Adrenal gland (tissue), 12 donors: Measurements from ENCODE around the gene LMF1. TPM values are rescaled to one million over a fixed set of nuclear protein-coding genes. Genes with fewer than 3 reads are reported as not detected.

Experiments used
- DNase-seq, 7 donors: peaks; one replicate each; pipeline ENCODE4 v3.0.0-alpha.2; 2019 to 2020
- H3K27ac ChIP-seq, 5 donors: fragments of 200-600 bp; sonication (generic) in 4 of 5; 1 replicate in 3 of 5; 2 replicates in 2 of 5; pipeline versions ENCODE4 v1.5.1 to v1.8.0; 2016 to 2020; ENCODE audit warnings: mild to moderate bottlenecking in 1 of 5
- H3K27me3 ChIP-seq: fragments of 200-600 bp; 2 replicates; pipeline ENCODE4 v1.8.0; 2021
- H3K36me3 ChIP-seq, 2 donors: fragments of 200-600 bp; replicated peaks in 1 of 2; 1 replicate in 1 of 2; 2 replicates in 1 of 2; pipeline versions ENCODE4 v1.5.1 to v1.8.0; 2018 to 2022
- H3K4me1 ChIP-seq, 2 donors: fragments of 200-600 bp; replicated peaks in 1 of 2; 1 replicate in 1 of 2; 2 replicates in 1 of 2; pipeline versions ENCODE4 v1.5.1 to v1.8.0; 2018 to 2021
- H3K4me3 ChIP-seq, 4 donors: fragments of 200-600 bp; sonication (generic) in 3 of 4; one replicate each; pipeline ENCODE4 v1.5.1; 2016 to 2018
- H3K9me3 ChIP-seq, 3 donors: fragments of 200-600 bp; sonication (generic) in 1 of 3; replicated peaks in 1 of 3; 1 replicate in 2 of 3; 2 replicates in 1 of 3; pipeline versions ENCODE4 v1.5.1 to v1.8.0; 2016 to 2021
- POLR2A ChIP-seq, 2 donors: fragments of 450-650 bp; IDR thresholded peaks; one replicate each; pipeline ENCODE4 v1.6.1; 2017; ENCODE audit warnings: antibody characterized with exemption in 2 of 2, mild to moderate bottlenecking in 2 of 2, moderate library complexity in 1 of 2
- WGBS, 4 donors: extraction: QIAGEN DNeasy Blood & Tissue Kit in 2 of 4; methylation state at CpG; one replicate each; pipeline versions ENCODE4 v1.1.5 to v1.1.7; 2013 to 2017; 5-methylcytosine and 5-hydroxymethylcytosine counted together
- intact Hi-C, 2 donors: fragments of 100-400 bp; cut with DNase I; formaldehyde crosslinking; loops; one replicate each; pipeline versions ENCODE4 v1.14.1 to v1.15.0; 2022 to 2023
- polyA plus RNA-seq, 3 donors: library from polyadenylated mRNA; stranded (reverse); fragments of 200-250 nt in 2 of 3; fragments of 350-450 nt in 1 of 3; fragmentation: Illumina TruSeq in 1 of 3; extraction: RNeasy Lipid Tissue Mini Kit (QIAGEN cat#74804) in 1 of 3; gene quantifications; one replicate each; pipeline ENCODE4 v1.2.3, GENCODE V29; 2013 to 2014
- total RNA-seq, 9 donors: library from RNA; depleted of rRNA in 4 of 9; stranded (reverse); fragments of >200 nt in 4 of 9; fragments of 120-200 nt in 1 of 9; fragmentation: NEBNext Ultra II Directional in 1 of 9; extraction: Animal tissue kit (Norgen Biotek cat#: 25700) in 1 of 9; gene quantifications; one replicate each; pipeline versions ENCODE4 v1.1.0 to v1.2.4, GENCODE V29; 2013 to 2023
- TF ChIP-seq, protein P1 (sequence below), 6 experiments: fragments of 450-650 bp in 4 of 6; fragments of 200-600 bp in 2 of 6; sonication (generic) in 1 of 6; IDR thresholded peaks; 1 replicate in 5 of 6; 2 replicates in 1 of 6; pipeline versions ENCODE4 v1.5.1 to v1.8.0; 2016 to 2021; ENCODE audit warnings: antibody characterized with exemption in 6 of 6, mild to moderate bottlenecking in 2 of 6, moderate library complexity in 1 of 6
- donor health status: healthy with polysubstance abuse.
- donor health status: Bipolar disorder and iron deficiency.
- donor health status: DM: yes; HTN: yes; CAD: no.
- donor health status: DM: no; HTN: no; CAD: no.
- donor health status: DM: no; HTN: no; CAD: no.
- donor health status: DM: yes; HTN: yes; CAD: no.

LMF1 gene
- total and polyA plus RNA-seq, 12 donors, result 10.5 to 101 (median 36.3) TPM

DNA sequence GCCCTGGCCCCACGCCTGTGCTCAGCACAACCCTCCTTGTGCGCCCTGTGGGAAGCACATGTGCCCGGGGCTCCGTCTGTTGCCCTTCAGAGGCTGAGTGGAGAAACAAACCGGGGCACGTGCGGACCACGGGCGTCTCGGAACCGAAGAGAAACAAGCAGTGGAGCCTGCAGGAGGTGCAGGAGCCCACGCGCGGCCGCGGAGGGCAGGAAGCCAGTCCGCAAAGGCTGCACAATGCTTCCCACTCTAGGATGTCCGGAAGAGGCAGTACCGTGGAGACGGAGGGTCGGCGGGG lies 94.8 kb downstream of the LMF1 start:
- Histone ChIP-seq H3K36me3 (no peaks in the 10 kb centered on the region), H3K4me1 (no peaks in the 10 kb centered on the region), H3K27me3 (no peaks in the 10 kb centered on the region), H3K27ac (no peak overlapping the region), H3K9me3 (no peaks in the 10 kb centered on the region), H3K4me3 (no peak overlapping the region)
- DNase-seq, result no peak
- 92 to 95% (median 94%) methylated on average over 15 to 22 of the region's 22 CpGs for WGBS, 4 donors
- intact Hi-C loops, result no loop called here
- TF ChIP-seq, protein P1, sequence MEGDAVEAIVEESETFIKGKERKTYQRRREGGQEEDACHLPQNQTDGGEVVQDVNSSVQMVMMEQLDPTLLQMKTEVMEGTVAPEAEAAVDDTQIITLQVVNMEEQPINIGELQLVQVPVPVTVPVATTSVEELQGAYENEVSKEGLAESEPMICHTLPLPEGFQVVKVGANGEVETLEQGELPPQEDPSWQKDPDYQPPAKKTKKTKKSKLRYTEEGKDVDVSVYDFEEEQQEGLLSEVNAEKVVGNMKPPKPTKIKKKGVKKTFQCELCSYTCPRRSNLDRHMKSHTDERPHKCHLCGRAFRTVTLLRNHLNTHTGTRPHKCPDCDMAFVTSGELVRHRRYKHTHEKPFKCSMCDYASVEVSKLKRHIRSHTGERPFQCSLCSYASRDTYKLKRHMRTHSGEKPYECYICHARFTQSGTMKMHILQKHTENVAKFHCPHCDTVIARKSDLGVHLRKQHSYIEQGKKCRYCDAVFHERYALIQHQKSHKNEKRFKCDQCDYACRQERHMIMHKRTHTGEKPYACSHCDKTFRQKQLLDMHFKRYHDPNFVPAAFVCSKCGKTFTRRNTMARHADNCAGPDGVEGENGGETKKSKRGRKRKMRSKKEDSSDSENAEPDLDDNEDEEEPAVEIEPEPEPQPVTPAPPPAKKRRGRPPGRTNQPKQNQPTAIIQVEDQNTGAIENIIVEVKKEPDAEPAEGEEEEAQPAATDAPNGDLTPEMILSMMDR (IDR thresholded peaks at IDR 0.05), result no peak
- no peak for TF ChIP-seq POLR2A (IDR thresholded peaks at IDR 0.05)

DNA sequence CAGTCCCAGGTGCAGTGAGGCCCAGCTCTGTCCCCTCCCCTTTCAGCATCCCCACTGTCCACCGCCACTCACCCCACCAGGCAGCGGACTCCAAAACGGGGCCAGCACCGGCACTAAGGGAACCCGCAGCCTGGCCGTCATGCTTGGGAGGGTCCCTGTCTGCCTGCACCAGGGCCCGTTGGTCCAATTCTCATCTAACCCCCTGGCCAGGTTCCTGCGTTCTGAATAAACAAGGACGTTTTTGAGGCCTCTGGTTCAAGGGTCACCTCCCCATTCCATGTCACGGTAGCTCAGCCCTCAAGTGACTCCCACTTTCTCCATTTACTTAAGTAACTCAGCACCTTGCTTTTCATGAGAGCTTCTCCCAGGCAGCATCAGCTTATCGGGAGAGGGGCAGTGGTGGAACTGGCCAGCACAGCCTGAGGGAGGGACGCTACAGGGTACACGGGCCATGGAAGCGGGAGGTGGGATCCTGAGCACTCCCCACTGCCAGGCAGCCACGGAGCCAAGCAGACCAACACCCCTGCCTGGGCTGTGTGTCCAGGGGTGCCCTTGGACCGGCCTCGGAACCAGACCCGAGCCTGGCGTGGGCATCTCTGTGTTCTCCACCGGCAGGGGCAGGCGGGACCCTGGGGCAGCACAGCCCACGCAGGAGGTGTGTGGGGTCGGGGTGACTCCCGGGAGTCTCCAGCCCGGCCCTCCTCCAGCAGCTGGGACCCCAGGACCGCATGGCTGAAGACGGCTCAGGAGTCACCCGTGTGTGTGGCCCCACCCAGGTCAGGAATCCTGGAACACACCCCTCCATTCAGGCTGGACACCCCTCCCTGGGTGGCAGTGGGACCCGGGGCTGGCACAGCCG lies 95.4 kb downstream of the LMF1 start:
- intact Hi-C loops, result no loop called here
- H3K9me3 ChIP-seq, result no peaks in the 10 kb centered on the region
- H3K4me3 ChIP-seq, result no peak overlapping the region
- H3K4me1 ChIP-seq, result no peaks in the 10 kb centered on the region
- H3K36me3 ChIP-seq, result no peaks in the 10 kb centered on the region
- H3K27ac ChIP-seq, result no peak overlapping the region
- no peak for DNase-seq
- no peaks in the 10 kb centered on the region for H3K27me3 ChIP-seq
- 89 to 96% (median 91%) methylated on average over 8 to 30 of the region's 30 CpGs for WGBS, 4 donors
- no peak for TF ChIP-seq POLR2A (IDR thresholded peaks at IDR 0.05)
- TF ChIP-seq, protein P1 (IDR thresholded peaks at IDR 0.05), result no peak

DNA sequence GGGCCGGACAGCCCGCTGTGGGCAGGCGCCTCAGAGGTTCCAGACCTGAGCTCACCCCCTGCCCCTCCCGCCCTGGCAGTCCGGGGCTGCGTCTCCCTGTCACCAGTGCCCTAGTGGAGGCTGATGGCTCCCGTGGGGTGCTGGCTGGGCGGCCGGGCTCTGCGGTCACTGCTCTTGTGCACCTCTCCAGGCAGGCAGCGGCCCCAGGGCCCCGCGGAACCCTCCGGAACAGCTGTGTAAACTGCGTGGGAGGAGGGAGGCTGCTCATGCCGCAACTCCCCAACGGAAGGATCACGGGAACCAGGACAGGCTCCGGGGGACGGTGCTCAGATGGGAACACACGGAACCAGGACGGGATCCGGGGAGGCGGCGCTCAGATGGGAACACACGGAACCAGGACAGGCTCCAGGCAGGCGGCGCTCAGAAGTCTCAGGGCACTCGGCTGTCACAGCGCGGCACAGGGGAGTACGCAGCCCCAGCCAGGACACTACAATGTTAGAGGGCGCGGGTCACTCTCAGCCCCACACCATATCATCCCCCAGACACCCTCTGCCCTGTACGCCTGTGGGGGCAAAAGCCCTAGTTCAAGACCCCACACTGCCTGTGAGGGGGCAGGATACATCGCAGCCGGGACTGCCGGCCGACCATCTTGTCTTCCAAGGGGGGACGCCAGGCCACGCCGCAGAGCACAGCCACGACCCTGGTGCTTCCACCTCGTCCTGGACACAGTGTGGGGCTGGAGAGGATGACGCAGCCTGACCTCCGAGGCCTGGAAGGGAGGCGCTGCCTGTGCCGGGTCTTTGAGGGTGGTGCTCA lies 96.2 kb downstream of the LMF1 start:
- no peak for DNase-seq
- TF ChIP-seq POLR2A (IDR thresholded peaks at IDR 0.05), result no peak
- TF ChIP-seq, protein P1 (IDR thresholded peaks at IDR 0.05), result no peak
- H3K27ac ChIP-seq, result no peak overlapping the region
- no peaks in the 10 kb centered on the region for H3K4me1 ChIP-seq
- no peaks in the 10 kb centered on the region for H3K36me3 ChIP-seq
- H3K9me3 ChIP-seq, result no peaks in the 10 kb centered on the region
- 85 to 98% (median 93%) methylated on average over 8 to 48 of the region's 48 CpGs for WGBS, 4 donors
- no peaks in the 10 kb centered on the region for H3K27me3 ChIP-seq
- intact Hi-C loops, result no loop called here
- no peak overlapping the region for H3K4me3 ChIP-seq

DNA sequence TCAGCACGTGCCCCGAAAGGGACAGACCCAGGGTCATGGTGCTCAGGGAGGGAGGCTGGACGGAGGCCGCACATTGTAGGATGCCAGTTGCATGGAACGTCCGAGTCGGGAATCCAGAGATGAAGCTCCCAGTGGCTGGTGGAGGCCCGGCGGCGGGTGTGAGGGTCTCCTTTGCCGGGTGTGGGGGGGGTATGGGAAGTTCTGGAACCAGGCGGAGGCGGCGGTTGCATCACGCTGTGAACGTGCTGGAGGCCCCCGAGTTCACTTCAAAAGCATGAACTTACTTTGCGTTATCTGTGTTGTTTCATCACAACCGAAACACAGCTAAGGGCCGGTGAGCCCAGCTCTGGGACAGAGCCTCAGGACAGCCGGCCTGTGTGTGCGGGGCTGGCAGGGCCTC lies 96.9 kb downstream of the LMF1 start:
- H3K27ac ChIP-seq, result no peak overlapping the region
- intact Hi-C loops, result no loop called here
- H3K4me1 ChIP-seq, result no peaks in the 10 kb centered on the region
- H3K27me3 ChIP-seq, result no peaks in the 10 kb centered on the region
- no peaks in the 10 kb centered on the region for H3K9me3 ChIP-seq
- no peak for TF ChIP-seq POLR2A (IDR thresholded peaks at IDR 0.05)
- TF ChIP-seq, protein P1 (IDR thresholded peaks at IDR 0.05), result no peak
- 85 to 97% (median 93%) methylated on average over 18 to 22 of the region's 22 CpGs for WGBS, 4 donors
- no peaks in the 10 kb centered on the region for H3K36me3 ChIP-seq
- DNase-seq, result no peak
- no peak overlapping the region for H3K4me3 ChIP-seq
